ENCODE data around the gene TDRD12.
"Not testable (repeated sequence)": the region's sequence is repeated elsewhere in the genome, so short reads cannot be mapped to it uniquely, and the experiment has no call there.

TDRD12 gene

GRCh38 chr19:32833388-32833787 lies 113.8 kb downstream of the TDRD12 start:
- not testable (repeated sequence) for DNase-seq

GRCh38 chr19:32837531-32837930 lies 118.0 kb downstream of the TDRD12 start:
- no peak for DNase-seq

GRCh38 chr19:32842061-32842460 lies 122.5 kb downstream of the TDRD12 start:
- DNase-seq, result no peak

- DNase-seq, result no peak
These were observed 124.2 kb downstream of the TDRD12 start for GRCh38 chr19:32843716-32844245.

GRCh38 chr19:32848035-32848434 lies 128.5 kb downstream of the TDRD12 start:
- DNase-seq, result not testable (repeated sequence)

- no peak for DNase-seq
These were observed 132.6 kb downstream of the TDRD12 start for GRCh38 chr19:32852216-32852615.

- DNase-seq, result not testable (repeated sequence)
These were observed 137.3 kb downstream of the TDRD12 start for GRCh38 chr19:32856818-32857217.

- no peak for DNase-seq
These were observed 138.0 kb downstream of the TDRD12 start for GRCh38 chr19:32857584-32857983.

- DNase-seq, result no peak
These were observed 138.6 kb downstream of the TDRD12 start for GRCh38 chr19:32858155-32858554.

GRCh38 chr19:32858559-32858958 lies 139.0 kb downstream of the TDRD12 start:
- no peak for DNase-seq

GRCh38 chr19:32859591-32859990 lies 140.0 kb downstream of the TDRD12 start:
- no peak for DNase-seq

GRCh38 chr19:32861596-32861995 lies 142.0 kb downstream of the TDRD12 start:
- DNase-seq, result no peak

- no peak for DNase-seq
These were observed 142.6 kb downstream of the TDRD12 start for GRCh38 chr19:32862173-32862572.

- no peak for DNase-seq
These were observed 143.2 kb downstream of the TDRD12 start for GRCh38 chr19:32862741-32863140.

- no peak for DNase-seq
These were observed 143.7 kb downstream of the TDRD12 start for GRCh38 chr19:32863301-32863700.

- no peak for DNase-seq
These were observed 144.3 kb downstream of the TDRD12 start for GRCh38 chr19:32863841-32864240.

- DNase-seq, result no peak
These were observed 144.9 kb downstream of the TDRD12 start for GRCh38 chr19:32864318-32865007.

- DNase-seq, result no peak
These were observed 145.8 kb downstream of the TDRD12 start for GRCh38 chr19:32865326-32865725.

GRCh38 chr19:32866061-32866460 lies 146.5 kb downstream of the TDRD12 start:
- no peak for DNase-seq

- no peak for DNase-seq
These were observed 147.1 kb downstream of the TDRD12 start for GRCh38 chr19:32866564-32867265.

- DNase-seq, result not testable (repeated sequence)
These were observed 147.9 kb downstream of the TDRD12 start for GRCh38 chr19:32867436-32867835.

- no peak for DNase-seq
These were observed 148.8 kb downstream of the TDRD12 start for GRCh38 chr19:32868206-32868950.

- no peak for DNase-seq
These were observed 149.9 kb downstream of the TDRD12 start, which contains the start of gene SLC7A9 for GRCh38 chr19:32869369-32869965. Gene SLC7A9, minus strand, starts transcription at chr19:32869767. Its CDS starts 1,233 bp downstream, at chr19:32868534.
